NOMO-1 (cell line): Measurements from ENCODE around the gene MAPKBP1.

ENCODE experiments used
- DNase-seq, 2 experiments: peaks; one replicate each; lab custom pipeline; 2025; ENCODE audit not compliant: unreplicated experiment in 2 of 2; lab: John Stamatoyannopoulos, UW

MAPKBP1 gene

DNA sequence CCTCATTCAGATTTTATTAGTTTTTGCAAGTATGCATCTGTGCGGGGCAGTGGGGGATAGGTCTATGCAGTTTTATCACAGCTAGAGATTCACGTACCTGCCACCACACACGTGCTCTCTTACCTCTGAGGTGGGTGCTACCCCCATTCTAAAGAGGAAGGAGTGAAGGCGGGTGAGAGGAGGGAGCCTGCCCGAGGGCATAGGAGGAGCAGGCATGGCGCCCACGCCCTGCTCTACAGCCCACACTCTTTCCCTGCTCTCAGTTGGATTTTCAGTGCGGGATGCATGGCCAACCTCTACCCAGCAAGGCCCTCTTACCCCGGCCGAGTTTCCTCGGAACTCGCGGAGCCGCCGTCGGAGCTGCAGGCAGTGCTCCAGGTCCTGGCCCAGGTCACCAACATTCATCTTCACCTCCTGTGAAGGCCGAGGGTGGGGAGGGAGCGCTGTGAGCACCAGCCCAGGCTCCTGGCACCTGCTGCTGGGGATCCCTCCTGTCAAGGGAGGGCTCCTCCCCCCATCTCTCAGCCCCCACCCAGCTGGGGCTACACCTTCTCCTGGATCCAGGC, 91.3 kb downstream of the MAPKBP1 start:
- no peak for DNase-seq

GRCh38 chr15:41866263-41866703, 92.0 kb downstream of the MAPKBP1 start:
- no peak for DNase-seq

GRCh38 chr15:41866872-41867579, 92.7 kb downstream of the MAPKBP1 start:
- DNase-seq = no peak

GRCh38 chr15:41868321-41868720, 94.0 kb downstream of the MAPKBP1 start:
- DNase-seq = no peak

DNA sequence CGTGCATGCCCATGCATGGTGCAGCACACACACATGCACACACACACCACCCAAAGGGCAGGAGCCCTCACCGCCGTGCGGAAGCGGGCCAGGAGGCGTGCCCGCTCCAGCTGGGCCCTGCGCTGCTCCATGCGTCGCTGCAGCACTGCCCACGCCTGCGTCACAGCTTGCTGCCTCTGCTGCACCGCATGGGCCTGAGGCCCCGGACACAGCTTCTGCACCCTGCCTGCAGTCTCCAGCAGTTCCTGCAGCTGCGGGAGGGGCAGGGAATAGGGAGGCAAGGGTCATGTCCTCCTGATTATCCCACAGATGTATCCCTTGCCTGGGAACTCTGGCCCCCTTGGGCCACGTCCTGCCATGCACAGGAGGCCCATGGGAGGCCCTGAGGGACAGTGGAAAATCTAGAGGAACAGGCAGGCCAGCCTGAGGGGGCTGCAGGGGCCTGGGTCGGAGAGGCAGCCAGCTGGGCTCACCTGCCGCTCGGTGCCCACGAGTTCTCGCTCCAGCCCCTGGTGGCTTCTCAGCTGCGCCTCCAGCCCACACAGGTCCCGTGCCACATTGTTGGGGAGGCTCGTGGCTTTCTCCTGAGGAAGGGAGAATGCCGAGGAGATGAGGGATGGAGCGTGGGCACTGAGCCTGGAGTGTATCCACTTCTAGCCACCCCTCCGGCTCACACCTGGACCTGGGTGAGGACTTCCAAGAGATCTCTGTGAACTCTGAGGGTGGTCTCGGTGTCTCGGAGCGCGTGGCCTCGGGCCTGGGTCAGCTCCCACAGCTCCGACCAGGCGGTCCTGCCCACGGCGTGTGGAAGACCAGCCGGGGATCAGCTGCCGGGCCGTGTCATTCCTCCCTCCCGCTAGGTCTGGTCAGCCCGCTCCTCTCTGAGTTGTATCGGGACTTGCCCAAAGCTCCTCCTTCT, 95.7 kb downstream of the MAPKBP1 start:
- DNase-seq = no peak

DNA sequence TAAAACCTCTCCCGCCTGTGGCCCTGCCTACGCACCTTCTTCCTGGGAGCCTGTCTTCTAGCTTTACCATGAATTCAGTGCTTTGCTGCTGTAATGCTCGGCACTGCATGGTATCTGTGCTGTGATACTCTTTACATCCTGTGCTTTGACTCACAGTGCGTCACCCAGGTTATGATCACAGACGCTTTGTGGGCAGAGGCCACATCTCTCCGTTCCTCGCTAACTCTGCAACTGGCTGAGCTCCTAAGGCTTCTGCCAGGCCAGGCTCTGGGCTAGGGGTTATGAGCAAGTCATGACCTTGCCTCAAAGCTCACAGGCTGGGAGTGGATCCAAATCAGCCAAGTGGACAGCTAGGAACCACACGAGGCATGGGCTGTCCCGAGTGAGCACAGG, 96.4 kb downstream of the MAPKBP1 start:
- no peak for DNase-seq

GRCh38 chr15:41871175-41871905, 97.1 kb downstream of the MAPKBP1 start:
- no peak for DNase-seq

DNA sequence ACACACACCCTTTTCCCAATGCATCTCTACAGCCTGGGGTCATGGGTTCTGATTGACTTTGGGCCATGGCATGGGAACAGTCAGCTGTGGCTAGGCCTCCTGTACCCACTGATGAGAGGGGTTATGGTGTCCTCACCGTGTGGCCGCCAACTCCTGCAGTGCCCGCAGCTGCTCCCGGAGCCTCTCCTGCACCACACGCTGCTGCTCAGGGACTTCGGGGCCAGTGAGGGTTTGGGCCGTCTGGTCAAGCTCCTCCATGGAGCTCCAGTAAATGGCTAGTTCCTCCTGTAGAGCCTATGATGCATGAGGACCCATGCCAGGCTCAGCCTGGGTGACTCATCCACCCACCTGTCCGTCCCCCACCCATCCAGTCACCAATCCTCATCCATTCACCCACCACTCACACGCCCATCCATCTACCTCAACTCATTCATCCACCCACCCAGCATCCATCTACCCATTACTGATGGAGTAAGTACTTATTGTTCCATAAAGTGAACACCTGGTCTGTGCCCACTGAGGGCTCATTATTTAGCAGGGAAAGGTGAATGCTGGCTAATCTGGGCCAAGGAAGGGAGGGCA, 98.0 kb downstream of the MAPKBP1 start:
- DNase-seq = no peak

GRCh38 chr15:41873711-41874110, 99.4 kb downstream of the MAPKBP1 start:
- no peak for DNase-seq

DNA sequence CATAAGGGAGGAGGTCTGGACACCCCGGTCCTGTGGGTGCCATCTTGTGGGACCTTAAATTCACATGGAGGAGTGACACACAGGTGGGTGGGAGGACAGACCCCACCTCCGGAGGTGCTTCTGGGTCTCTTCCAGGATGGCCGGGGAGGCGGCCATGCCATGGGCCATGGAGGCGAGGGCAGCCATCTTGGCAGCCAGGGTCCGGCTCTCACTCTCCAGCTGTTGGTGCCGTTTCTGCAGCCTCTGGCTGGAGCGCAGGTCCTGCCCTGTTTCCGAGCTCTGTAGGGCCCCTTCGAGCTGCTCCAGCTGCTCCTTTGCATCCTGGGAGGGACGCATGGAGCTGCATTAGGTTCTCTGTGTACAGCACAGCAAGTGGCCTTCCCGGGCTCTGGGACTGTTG, 100.5 kb downstream of the MAPKBP1 start:
- DNase-seq = no peak

GRCh38 chr15:41876007-41876406, 101.7 kb downstream of the MAPKBP1 start:
- DNase-seq = no peak

GRCh38 chr15:41876689-41877088, 102.4 kb downstream of the MAPKBP1 start:
- no peak for DNase-seq
